GM21576 (cell line): ENCODE data around the gene CEACAM16.

ENCODE experiments used
- ATAC-seq: cut with Tn5 transposase; IDR thresholded peaks from one replicate; pipeline ENCODE4 v1.9.1; 2021; ENCODE audit warnings: mild to moderate bottlenecking, moderate library complexity; ENCODE audit not compliant: unreplicated experiment

CEACAM16 gene

GRCh38 chr19:44757735-44758505, 59.0 kb downstream of the CEACAM16 start:
- ATAC-seq: no peak

GRCh38 chr19:44758596-44758995, 59.6 kb downstream of the CEACAM16 start:
- ATAC-seq: no peak

- no peak for ATAC-seq
Measured at GRCh38 chr19:44759083-44759804, 60.3 kb downstream of the CEACAM16 start.
